PFSK-1 (cell line): ENCODE data around the gene NDUFA7.

Experiments
- FOXP2 ChIP-seq: optimal IDR thresholded peaks from 2 replicates; pipeline ENCODE3; 2011; ENCODE audit warnings: borderline replicate concordance, control low read depth, inconsistent platforms; ENCODE audit not compliant: insufficient read depth; ENCODE audit errors: extremely low read length, extremely low read depth
- POLR2AphosphoS5 ChIP-seq: IDR thresholded peaks from 2 replicates; pipeline ENCODE4 v1.6.1; 2012; ENCODE audit warnings: low read depth, mild to moderate bottlenecking, control low read depth, low read length, moderate library complexity
- SIN3A ChIP-seq: IDR thresholded peaks from 2 replicates; pipeline ENCODE4 v1.6.1; 2012; ENCODE audit warnings: mild to moderate bottlenecking, low read length, moderate library complexity, borderline replicate concordance; ENCODE audit not compliant: insufficient read depth
- TAF1 ChIP-seq: IDR thresholded peaks from 2 replicates; pipeline ENCODE4 v1.6.1; 2012; ENCODE audit warnings: low read length, control low read depth, borderline replicate concordance; ENCODE audit not compliant: insufficient read depth
- TF ChIP-seq, protein P1 (sequence below), 2 experiments: IDR thresholded peaks; 2 replicates each; pipeline versions ENCODE4 v1.6.1 to v1.8.0; 2011 to 2012; ENCODE audit warnings: low read depth in 2 of 2, low read length in 2 of 2, control low read depth in 1 of 2, inconsistent platforms in 1 of 2, mild to moderate bottlenecking in 1 of 2, moderate library complexity in 1 of 2; ENCODE audit not compliant: insufficient read depth in 1 of 2

The NDUFA7 gene

DNA sequence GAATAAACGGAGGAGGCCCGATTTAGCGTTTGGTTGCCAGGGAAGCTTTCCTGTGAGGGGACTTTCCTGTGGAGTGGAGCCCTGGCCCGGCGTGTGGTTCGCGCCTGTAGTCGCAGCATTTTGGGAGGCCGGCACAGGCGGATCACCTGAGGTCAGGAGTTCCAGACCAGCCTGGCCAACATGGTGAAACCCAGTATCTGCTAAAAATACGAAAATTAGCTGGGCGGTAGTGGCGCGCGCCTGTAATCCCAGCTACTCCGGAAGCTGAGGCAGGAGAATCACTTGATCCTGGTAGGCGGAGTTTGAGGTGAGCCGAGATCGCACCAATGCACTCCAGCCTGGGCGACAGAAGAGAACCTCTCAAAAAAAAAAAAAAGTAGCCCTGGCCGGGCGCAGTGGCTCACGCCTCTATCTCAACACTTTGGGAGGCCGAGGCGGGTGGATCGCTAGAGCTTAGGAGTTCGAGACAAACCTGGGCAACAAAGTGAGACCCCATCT lies 14.9 kb upstream of the NDUFA7 start:
- TF ChIP-seq POLR2AphosphoS5 (no peak), TAF1 (no peak), FOXP2 (no peak), SIN3A (no peak)
- TF ChIP-seq, protein P1, sequence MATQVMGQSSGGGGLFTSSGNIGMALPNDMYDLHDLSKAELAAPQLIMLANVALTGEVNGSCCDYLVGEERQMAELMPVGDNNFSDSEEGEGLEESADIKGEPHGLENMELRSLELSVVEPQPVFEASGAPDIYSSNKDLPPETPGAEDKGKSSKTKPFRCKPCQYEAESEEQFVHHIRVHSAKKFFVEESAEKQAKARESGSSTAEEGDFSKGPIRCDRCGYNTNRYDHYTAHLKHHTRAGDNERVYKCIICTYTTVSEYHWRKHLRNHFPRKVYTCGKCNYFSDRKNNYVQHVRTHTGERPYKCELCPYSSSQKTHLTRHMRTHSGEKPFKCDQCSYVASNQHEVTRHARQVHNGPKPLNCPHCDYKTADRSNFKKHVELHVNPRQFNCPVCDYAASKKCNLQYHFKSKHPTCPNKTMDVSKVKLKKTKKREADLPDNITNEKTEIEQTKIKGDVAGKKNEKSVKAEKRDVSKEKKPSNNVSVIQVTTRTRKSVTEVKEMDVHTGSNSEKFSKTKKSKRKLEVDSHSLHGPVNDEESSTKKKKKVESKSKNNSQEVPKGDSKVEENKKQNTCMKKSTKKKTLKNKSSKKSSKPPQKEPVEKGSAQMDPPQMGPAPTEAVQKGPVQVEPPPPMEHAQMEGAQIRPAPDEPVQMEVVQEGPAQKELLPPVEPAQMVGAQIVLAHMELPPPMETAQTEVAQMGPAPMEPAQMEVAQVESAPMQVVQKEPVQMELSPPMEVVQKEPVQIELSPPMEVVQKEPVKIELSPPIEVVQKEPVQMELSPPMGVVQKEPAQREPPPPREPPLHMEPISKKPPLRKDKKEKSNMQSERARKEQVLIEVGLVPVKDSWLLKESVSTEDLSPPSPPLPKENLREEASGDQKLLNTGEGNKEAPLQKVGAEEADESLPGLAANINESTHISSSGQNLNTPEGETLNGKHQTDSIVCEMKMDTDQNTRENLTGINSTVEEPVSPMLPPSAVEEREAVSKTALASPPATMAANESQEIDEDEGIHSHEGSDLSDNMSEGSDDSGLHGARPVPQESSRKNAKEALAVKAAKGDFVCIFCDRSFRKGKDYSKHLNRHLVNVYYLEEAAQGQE (IDR thresholded peaks at IDR 0.05; ENCODE audit: insufficient read depth in 1 of 2, low read depth in 2 of 2, low read length in 2 of 2): no peak

DNA sequence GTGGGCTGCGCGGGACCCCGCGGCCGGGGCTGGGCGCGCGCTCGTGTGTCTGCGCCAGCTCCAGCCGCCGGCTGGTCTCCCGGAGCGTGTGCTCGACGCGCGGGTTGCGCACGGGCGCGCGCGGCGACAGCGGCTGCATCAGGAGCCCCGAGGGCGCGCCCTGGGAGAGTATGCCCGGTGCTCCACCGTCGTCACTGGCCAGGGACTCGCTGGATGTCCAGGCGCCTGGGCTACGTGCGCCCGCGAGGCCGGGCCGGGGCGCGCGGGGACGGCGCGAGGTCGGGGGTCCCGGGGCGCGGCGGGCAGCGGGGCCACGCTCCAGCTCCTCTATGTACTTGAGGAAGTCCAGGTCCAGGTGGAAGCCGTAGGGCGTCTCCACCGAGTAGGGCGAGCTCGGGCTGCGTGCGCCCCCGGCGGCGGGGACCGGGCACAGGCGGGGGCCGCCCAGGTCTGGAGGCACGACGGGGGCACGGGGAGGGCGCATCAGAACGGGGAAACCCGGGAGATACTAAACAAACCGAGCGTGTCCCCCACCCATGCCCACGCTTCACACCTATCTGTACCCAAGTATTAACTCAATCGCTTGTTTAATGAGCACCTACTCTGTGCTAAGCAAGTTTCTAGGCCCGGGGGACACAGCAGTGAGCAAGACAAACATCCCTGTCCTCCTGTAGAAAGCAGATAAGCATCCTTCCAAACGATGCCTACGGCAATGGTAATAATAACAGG lies 14.3 kb upstream of the NDUFA7 start:
- TF ChIP-seq POLR2AphosphoS5 (no peak), TAF1 (no peak), FOXP2 (no peak), SIN3A (no peak)
- TF ChIP-seq, protein P1 (IDR thresholded peaks at IDR 0.05; ENCODE audit: insufficient read depth in 1 of 2, low read depth in 2 of 2, low read length in 2 of 2): no peak

DNA sequence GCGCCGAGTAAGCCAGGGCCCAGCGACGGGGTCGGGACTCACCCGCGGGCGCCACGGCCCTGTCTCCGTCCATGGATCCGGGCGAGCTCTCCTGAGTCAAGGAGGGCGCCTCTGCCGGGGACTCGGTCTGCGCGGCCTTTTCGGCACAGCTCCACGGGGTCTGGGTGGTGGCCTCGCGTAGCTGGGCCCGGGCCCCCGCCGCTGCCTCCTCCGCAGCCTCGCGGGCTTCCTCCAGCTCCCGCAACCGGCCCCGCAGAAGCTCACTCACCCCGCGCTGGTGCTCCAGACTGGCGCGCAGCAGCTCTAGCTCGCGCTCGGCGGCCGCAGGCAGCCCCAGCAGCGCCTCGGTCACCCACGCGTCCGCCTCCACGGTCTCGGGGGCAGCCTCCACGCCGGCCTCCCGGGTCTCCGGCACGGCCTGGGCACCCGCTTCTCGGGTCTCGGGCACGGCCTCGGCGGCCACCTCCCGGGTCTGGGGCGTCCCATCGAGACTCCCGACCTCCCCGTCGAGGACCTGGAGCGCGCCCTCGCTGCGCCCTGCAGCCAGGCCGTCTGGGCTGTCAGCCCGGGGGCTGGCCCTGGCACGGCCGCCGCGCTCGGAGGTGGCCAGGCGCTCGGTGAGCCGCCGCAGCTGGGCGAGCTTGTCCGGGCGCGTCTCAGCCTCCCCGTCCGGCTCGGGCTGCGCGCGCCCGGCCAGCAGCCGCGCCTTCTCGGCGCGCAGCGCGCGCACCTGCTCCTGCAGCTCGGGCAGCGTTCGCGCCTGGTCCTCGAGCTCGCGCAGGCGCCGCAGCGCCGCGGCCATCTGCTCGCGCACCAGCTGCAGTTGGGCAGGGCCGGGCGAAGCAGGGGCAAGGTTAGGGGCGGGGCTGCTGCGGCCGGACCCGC lies 13.5 kb upstream of the NDUFA7 start:
- no peak for TF ChIP-seq POLR2AphosphoS5
- peak; percentile 55 for TF ChIP-seq FOXP2

DNA sequence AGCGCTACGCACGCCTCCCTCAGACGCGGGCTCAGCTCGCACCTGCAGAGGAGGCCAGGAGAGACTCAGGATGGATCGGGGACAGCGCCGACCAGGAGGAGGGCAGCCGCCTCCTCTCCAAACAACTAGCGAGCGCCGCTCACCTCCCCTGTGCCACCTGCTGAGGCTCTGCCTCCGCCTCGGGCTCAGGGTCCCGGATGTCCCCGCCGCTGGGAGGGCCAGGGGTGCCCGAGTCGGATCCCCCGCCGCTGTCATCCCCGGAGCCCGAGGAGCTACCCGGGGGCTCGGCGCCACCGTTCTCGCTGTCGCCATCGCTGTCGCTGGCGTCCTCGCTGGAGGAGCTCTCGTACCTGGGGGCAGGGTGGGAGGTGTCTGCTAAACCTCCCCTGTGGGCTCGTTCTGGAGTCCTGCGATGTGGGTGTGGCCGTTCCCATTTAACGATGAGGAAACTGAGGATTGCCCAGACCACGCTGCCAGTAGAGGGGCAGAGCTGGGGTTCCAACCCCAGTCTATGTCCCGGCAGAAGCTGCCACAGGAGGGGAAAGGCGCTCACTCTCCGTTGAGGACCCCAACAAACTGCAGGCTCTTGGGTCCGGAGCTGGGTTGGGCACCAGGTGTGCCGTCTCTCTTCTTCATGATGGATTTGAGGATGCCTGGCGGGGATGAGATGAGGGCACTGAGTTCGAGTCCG lies 12.7 kb upstream of the NDUFA7 start:
- TF ChIP-seq TAF1: no peak
- no peak for TF ChIP-seq POLR2AphosphoS5
- no peak for TF ChIP-seq SIN3A
- TF ChIP-seq FOXP2: no peak
- TF ChIP-seq, protein P1 (IDR thresholded peaks at IDR 0.05; ENCODE audit: insufficient read depth in 1 of 2, low read depth in 2 of 2, low read length in 2 of 2): no peak

DNA sequence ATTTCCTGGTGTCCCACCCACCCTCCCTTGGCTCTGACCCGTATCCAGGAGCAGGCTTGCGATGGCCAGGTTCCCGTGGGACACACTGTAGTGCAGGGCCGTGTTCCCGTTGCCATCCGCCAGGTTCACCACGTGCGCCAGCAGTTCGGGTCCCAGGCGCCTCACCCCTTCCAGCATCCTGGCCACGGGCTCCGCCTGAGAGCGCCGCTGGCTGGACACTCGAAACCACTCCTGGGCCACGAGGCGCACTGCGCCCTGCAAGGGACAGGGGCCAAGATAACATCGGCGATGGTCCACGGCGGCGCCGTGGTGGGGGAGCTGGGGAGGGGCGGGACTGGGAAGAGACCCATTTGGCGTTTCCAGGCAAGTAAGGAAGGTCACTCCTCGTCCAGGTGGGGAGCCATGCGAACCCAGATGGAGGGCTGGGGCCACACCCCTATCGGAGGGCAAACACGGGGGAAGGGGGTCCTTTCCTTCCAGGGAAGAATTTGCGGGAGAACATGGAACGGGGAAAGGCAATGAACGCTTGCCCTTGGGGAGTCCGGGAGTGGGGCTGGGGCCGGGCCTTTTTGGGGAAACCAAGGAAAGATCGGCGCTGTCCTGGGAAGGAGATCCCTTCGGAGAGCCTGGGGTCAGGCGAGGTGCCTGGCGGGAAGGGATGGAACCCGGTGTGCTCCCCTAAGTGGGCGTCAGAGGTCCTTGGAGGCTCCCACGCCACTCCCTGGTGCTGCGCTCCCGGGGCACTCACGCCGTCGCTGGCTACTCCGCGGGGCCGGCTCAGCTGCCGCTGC lies 12.0 kb upstream of the NDUFA7 start:
- TF ChIP-seq FOXP2: no peak
- TF ChIP-seq SIN3A: no peak
- TF ChIP-seq TAF1: no peak
- TF ChIP-seq, protein P1 (IDR thresholded peaks at IDR 0.05; ENCODE audit: insufficient read depth in 1 of 2, low read depth in 2 of 2, low read length in 2 of 2): no peak
- TF ChIP-seq POLR2AphosphoS5: no peak
